Effector memory CD4-positive, alpha-beta T cell (primary cell): ENCODE results near the gene SAMHD1.
"Not testable (repeated sequence)": the region's sequence is repeated elsewhere in the genome, so short reads cannot be mapped to it uniquely, and the experiment has no call there.

Experiments used
- DNase-seq, 3 donors: peaks; one replicate each; pipeline ENCODE4 v3.0.0-alpha.2; 2020
- H3K27ac ChIP-seq: 2 replicates; pipeline ENCODE4 v1.7.0; 2013; ENCODE audit warnings: mild to moderate bottlenecking, low read length, moderate library complexity; ENCODE audit not compliant: insufficient read depth, poor library complexity, severe bottlenecking
- H3K27me3 ChIP-seq: replicated peaks from 2 replicates; pipeline ENCODE4 v1.7.0; 2013; ENCODE audit warnings: mild to moderate bottlenecking, low read length; ENCODE audit not compliant: insufficient read depth, control insufficient read depth, poor library complexity, severe bottlenecking
- H3K36me3 ChIP-seq: 2 replicates; pipeline ENCODE4 v1.7.0; 2013; ENCODE audit warnings: mild to moderate bottlenecking, low read length, moderate library complexity; ENCODE audit not compliant: control insufficient read depth, insufficient read depth
- H3K4me1 ChIP-seq: 2 replicates; pipeline ENCODE4 v1.7.0; 2013; ENCODE audit warnings: low read length, mild to moderate bottlenecking; ENCODE audit not compliant: control insufficient read depth, insufficient read depth, poor library complexity, severe bottlenecking
- H3K4me3 ChIP-seq: 2 replicates; pipeline ENCODE4 v1.7.0; 2013; ENCODE audit warnings: low read length, low read depth, mild to moderate bottlenecking; ENCODE audit not compliant: insufficient read depth, poor library complexity, severe bottlenecking
- H3K9me3 ChIP-seq: 2 replicates; pipeline ENCODE4 v1.7.0; 2013; ENCODE audit warnings: mild to moderate bottlenecking, low read length, moderate library complexity; ENCODE audit not compliant: control insufficient read depth
- total RNA-seq, 3 donors: gene quantifications; one replicate each; lab custom pipeline; 2026; lab: John Stamatoyannopoulos, UW

Gene SAMHD1
- total RNA-seq = 238 to 409 (median 325) reads per million in 3 donors

DNA sequence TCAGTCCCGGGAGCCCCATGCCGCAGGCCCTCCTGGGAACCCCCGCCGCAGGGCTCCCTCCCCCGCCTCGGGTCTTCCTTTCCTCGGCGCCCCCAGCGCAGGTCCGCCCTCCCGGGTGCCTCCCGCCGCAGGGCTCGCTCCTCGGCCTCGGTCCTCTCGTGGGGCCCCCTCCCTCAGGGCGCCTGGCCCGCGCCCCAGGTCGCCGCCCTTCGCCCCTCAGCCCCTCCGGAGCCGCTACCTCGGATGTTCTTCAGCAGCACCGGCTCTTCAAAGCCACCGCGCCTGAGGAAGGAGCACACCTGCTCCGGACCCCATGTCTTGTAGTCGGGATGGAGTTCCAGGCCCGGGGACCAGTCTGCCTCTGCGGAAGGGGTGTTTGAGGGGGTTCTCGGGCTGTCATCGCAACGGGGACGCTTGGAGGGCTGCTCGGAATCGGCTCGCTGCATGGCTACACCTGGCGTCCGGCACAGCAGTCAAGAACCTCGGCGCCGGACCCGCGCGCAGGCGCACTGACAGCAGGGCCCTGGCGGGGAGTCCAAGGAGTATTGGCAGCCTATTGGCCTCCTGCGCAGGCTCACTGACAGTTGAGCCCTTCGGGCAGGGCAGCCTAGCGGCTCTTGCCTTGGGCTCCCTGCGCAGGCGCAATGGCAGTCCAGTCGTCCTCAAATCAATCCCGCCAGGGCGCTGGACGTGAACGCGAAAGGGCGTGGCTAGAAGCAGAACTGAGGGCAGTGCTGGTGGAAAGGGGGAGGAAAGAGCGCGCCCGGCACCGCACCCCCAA is at the start of gene SAMHD1:
Gene SAMHD1 (minus strand): TSS at position 511 of the 781 bp plus-strand sequence. CDS start 65 bp downstream, at position 446.
- H3K27me3 ChIP-seq = no peaks in the 10 kb centered on the region
- H3K9me3 ChIP-seq = no peaks in the 10 kb centered on the region
- H3K27ac ChIP-seq = peak within 1 kb of the TSS; percentile 95
- peak; percentile 78 to 90 (median 79) for DNase-seq
- H3K4me1 ChIP-seq = peaks cover 35% of the 10 kb centered on the region
- H3K4me3 ChIP-seq = peak within 1 kb of the TSS; percentile 97
- H3K36me3 ChIP-seq = peaks cover 5% of the 10 kb centered on the region

DNA sequence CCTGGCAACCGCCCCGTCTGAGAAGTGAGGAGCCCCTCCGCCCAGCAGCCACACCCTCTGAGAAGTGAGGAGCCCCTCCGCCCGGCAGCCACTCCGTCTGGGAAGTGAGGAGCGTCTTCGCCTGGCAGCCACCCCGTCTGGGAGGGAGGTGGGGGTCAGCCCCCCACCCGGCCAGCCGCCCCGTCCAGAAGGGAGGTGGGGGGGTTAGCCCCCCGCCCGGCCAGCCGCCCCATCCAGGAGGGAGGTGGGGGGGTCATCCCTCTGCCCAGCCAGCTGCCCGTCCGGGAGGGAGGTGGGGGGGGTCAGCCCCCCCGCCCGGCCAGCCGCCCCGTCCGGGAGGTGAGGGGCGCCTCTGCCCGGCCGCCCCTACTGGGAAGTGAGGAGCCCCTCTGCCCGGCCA is 48.7 kb upstream of the SAMHD1 start:
- H3K27me3 ChIP-seq, H3K9me3 ChIP-seq, H3K27ac ChIP-seq, DNase-seq, H3K4me1 ChIP-seq, H3K4me3 ChIP-seq: not testable (repeated sequence)
- H3K36me3 ChIP-seq = peaks cover 12% of the 10 kb centered on the region

DNA sequence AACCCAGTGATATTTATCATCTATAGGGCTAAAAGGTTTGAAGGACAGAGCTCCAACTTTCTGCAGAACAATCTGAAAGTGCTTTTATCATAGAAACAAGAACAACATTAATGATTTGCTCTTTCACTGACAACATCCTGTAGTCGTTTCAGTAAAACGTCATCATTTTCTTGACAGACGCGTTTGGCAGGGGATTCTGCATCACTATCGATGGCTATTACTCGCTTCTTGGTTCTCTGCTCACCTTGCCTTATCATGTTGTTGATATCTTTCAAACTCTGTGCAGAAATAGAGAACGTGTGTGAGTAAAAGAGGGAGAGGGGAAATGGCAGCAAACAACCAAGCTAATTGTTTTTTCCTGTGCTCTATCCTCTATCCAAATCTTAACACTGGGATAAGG is 47.1 kb upstream of the SAMHD1 start:
- H3K4me1 ChIP-seq = no peaks in the 10 kb centered on the region
- no peaks in the 10 kb centered on the region for H3K27me3 ChIP-seq
- H3K4me3 ChIP-seq = no peak overlapping the region
- DNase-seq = no peak
- peaks cover 12% of the 10 kb centered on the region for H3K36me3 ChIP-seq
- peak overlapping the region; percentile 18 for H3K27ac ChIP-seq
- H3K9me3 ChIP-seq = no peaks in the 10 kb centered on the region

DNA sequence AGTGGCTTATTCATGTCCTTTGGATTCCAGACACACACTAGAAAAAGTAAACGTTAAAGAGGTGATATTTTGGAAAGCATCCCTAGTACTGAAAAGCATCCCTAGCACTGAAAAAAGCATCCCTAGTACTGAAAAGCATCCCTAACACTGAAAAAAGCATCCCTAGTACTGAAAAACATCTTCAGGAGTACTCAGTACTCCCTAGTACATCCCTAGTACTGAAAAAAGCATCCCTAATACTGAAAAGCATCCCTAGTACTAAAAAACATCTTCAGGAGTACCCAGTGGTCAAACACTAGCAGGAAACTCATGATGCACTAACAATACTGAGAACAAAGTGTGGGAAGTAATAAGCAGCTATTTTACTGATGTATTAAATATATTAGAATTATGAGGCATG is 45.6 kb upstream of the SAMHD1 start:
- H3K27ac ChIP-seq = no peak overlapping the region
- no peaks in the 10 kb centered on the region for H3K9me3 ChIP-seq
- DNase-seq = no peak
- peaks cover 12% of the 10 kb centered on the region for H3K36me3 ChIP-seq
- no peak overlapping the region for H3K4me3 ChIP-seq
- no peaks in the 10 kb centered on the region for H3K4me1 ChIP-seq
- no peaks in the 10 kb centered on the region for H3K27me3 ChIP-seq

DNA sequence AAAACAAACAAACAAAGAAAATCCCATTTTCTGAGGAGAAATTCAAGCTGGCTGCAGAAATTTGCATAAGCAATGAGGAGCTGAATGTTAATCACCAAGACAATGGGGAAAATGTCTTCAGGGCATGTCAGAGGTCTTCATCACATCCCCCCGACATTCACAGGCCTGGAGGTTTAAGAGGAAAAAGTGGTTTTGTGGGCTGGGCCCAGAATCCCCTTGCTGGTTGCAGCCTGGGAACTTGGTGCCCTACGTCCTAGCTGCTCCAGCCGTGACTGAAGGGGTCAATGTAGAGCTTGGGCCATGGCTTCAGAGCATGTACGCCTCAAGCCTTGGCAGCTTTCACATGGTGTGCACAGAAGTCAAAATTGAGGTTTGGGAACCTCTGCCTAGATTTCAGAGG is 42.7 kb upstream of the SAMHD1 start:
- not testable (repeated sequence) for H3K4me3 ChIP-seq, H3K27me3 ChIP-seq, H3K27ac ChIP-seq, H3K4me1 ChIP-seq, H3K9me3 ChIP-seq, DNase-seq
- H3K36me3 ChIP-seq = peaks cover 12% of the 10 kb centered on the region

DNA sequence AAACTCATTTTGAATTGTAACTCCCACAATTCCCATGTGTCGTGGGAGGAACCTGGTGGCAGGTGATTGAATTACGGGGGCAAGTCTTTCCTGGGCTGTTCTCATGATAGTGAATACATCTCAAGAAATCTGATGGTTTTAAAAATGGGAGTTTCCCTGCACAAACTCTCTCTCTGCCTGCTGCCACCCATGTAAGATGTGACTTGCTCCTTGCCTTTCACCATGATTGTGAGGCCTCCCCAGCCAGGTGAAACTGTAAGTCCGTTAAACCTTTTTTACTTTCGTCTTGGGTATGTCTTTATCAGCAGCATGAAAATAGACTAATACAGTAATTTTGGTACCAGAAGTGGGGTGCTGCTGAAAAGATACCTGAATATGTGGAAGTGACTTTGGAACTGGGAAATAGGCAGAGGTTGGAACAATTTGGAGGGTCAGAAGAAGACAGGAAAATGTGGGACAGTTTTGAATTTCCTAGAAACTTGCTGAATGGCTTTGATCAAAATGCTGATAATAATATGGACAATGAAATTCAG is 41.4 kb upstream of the SAMHD1 start:
- H3K4me3 ChIP-seq = no peak overlapping the region
- no peak for DNase-seq
- H3K9me3 ChIP-seq = no peaks in the 10 kb centered on the region
- H3K27me3 ChIP-seq = no peaks in the 10 kb centered on the region
- H3K4me1 ChIP-seq = peaks cover 8% of the 10 kb centered on the region
- no peak overlapping the region for H3K27ac ChIP-seq
- peaks cover 9% of the 10 kb centered on the region for H3K36me3 ChIP-seq

DNA sequence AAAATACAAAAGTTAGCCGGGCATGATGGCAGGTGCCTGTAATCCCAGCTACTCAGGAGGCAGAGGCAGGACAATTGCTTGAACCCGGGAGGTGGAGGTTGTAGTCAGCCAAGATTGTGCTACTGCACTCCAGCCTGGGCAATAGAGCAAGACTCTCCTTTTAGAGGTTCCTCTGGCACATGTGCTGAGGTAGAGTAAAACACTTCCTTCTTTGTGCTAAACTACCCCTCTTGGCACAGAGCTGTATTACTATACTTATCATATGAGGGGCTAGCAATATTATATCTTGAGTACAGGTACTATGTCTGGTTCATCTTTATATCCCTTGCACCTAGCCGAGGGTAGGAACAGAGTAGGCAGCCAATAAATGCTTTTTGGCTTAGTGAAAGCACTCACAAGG is 40.2 kb upstream of the SAMHD1 start:
- H3K4me1 ChIP-seq = peaks cover 8% of the 10 kb centered on the region
- H3K27me3 ChIP-seq = no peaks in the 10 kb centered on the region
- H3K27ac ChIP-seq = no peak overlapping the region
- DNase-seq = no peak
- no peaks in the 10 kb centered on the region for H3K9me3 ChIP-seq
- H3K36me3 ChIP-seq = no peaks in the 10 kb centered on the region
- no peak overlapping the region for H3K4me3 ChIP-seq

DNA sequence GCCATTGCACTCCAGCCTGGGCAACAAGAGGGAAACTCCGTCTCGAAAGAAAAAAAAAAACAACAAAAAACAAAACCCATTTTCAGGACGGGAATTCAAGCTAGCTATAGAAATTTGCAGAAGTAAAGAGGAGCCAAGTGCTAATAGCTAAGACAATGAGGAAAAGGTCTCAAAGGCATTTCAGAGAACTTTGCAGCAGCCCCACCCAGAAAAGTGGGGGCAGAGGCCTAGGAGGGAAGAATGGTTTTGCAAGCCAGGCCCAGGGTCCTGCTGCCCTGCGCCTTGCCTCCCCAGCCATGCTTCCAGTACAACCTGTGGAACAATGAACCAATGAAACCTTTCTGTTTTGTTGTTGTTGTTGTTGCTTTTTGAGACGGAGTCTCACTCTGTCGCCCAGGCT is 38.3 kb upstream of the SAMHD1 start:
- Histone ChIP-seq H3K4me3 (no peak overlapping the region), H3K9me3 (no peaks in the 10 kb centered on the region), H3K36me3 (no peaks in the 10 kb centered on the region), H3K4me1 (peaks cover 8% of the 10 kb centered on the region), H3K27ac (no peak overlapping the region), H3K27me3 (no peaks in the 10 kb centered on the region)
- no peak for DNase-seq

DNA sequence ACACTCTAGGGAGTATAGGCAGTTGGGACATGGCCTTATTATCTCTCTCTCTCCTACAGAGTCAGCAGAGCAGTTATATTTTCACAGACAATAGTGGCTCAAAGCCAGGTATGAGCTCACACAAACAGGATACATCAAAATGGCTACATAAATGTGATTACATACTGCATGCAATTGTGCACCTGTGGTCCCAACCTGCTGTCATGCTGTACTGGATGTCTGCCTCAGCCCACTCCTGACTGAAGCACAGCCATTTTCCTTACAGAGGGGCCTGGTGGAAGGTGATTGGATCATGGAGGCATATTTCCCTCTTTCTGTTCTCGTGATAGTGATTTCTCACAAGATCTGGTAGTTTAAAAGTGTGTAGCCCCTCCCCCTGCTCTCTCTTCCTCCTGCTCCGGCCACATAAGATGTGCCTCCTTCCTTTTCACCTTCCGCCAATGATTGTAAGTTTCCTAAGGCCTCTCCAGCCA is 37.0 kb upstream of the SAMHD1 start:
- H3K36me3 ChIP-seq = no peaks in the 10 kb centered on the region
- no peaks in the 10 kb centered on the region for H3K9me3 ChIP-seq
- H3K4me1 ChIP-seq = peaks cover 8% of the 10 kb centered on the region
- no peaks in the 10 kb centered on the region for H3K27me3 ChIP-seq
- no peak overlapping the region for H3K4me3 ChIP-seq
- peak overlapping the region; percentile 40 for H3K27ac ChIP-seq
- DNase-seq = no peak

DNA sequence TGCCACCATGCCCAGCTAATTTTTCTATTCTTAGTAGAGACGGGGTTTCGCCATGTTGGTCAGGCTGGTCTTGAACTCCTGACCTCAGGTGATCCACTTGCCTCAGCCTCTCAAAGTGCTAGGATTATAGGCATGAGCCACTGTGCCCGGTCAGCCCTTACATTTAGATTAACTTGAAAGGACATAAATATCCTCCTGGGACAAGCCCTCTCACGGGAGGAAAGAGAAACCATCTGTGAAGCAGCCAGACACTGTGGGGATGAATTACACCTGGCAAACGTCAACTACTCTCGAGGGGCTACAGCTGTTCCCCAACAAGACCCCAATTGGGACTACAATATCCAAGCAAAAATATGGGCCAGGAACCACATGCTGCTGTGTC is 32.7 kb upstream of the SAMHD1 start:
- DNase-seq = no peak
- Histone ChIP-seq H3K36me3 (no peaks in the 10 kb centered on the region), H3K27me3 (no peaks in the 10 kb centered on the region), H3K9me3 (no peaks in the 10 kb centered on the region), H3K4me3 (no peak overlapping the region), H3K27ac (no peak overlapping the region), H3K4me1 (peaks cover 8% of the 10 kb centered on the region)
